ENCODE data around the gene ACP7.

GRCh38 chr19:39090881-39091280, 6.7 kb downstream of the ACP7 start:
- no peak for TF ChIP-seq CTCF (IDR thresholded peaks at IDR 0.05)
- no peak for TF ChIP-seq POLR2A (IDR thresholded peaks at IDR 0.05)
